ENCODE measurements around the gene DSCAM. TPM values are rescaled to one million over a fixed set of nuclear protein-coding genes. Genes with fewer than 3 reads are reported as not detected.

DSCAM gene
- total and polyA plus RNA-seq, 10 of the 15 experiments (the other 5 are each of a cell fraction or from before 2014, with no cell fraction given): not detected

DNA sequence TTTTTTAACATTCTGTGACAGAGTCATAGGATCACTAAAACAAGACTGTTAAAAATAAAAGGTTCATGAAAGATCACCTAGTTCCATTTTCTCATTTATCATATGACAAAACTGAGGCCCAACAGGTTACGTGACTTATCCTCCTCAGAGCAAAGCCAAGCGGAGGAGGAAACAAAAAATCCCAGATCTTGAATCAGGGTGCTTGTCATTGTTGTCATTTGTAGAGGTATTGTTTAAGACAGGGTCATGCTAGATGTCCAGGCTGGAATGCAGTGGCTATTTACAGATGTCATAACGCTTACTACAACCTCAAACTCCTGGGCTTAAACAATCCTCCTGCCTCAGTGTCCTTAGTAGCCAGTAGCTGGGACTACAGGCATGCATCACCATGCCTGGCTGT is 293.2 kb downstream of the DSCAM start:
- Histone ChIP-seq H4K20me1 (ENCODE audit: control insufficient read depth, insufficient read depth) (no peaks in the 10 kb centered on the region), H3K9ac (ENCODE audit: control insufficient read depth, insufficient read depth, low read length) (no peak overlapping the region), H3K4me2 (ENCODE audit: control insufficient read depth, insufficient read depth) (no peak overlapping the region), H3K9me3 (replicated peaks; ENCODE audit: control insufficient read depth, insufficient read depth, low read length) (no peaks in the 10 kb centered on the region), H3K27me3 (replicated peaks in 1 of 2; ENCODE audit: control insufficient read depth in 2 of 2, insufficient read depth in 2 of 2, low read length in 1 of 2) (no peaks in the 10 kb centered on the region), H3K4me3 (no peak overlapping the region), H2AFZ (ENCODE audit: control insufficient read depth, low read depth, low read length) (no peak overlapping the region), H3K79me2 (ENCODE audit: control insufficient read depth, insufficient read depth, low read length) (no peaks in the 10 kb centered on the region), H3K4me1 (ENCODE audit: control insufficient read depth, insufficient read depth, low read length) (no peaks in the 10 kb centered on the region), H3K27ac (ENCODE audit: control insufficient read depth, insufficient read depth) (no peak overlapping the region), H3K36me3 (ENCODE audit: control insufficient read depth in 2 of 2, insufficient read depth in 2 of 2, low read length in 1 of 2) (no peaks in the 10 kb centered on the region)
- ChIA-PET CTCF (no interaction called here), SMC1A (ENCODE audit: uncharacterized antibody, unreplicated experiment) (no interaction called here), POLR2A (no interaction called here), RAD21 (ENCODE audit: unreplicated experiment) (no interaction called here)
- ATAC-seq (no peak), FAIRE-seq (no peak), DNase-seq (ENCODE audit: low read depth, low spot score) (no peak)
- in situ Hi-C loops (cut with MboI): no loop called here
- intact Hi-C loops (cut with micrococcal nuclease; ENCODE audit: unreplicated experiment): no loop called here
- BruUV-seq (replicated peaks): no TSS peak
- no peak for TF ChIP-seq NFYA (IDR thresholded peaks at IDR 0.05; ENCODE audit: borderline replicate concordance, low read depth, low read length)
- 15% methylated on average over 3 of the region's 3 CpGs for WGBS (ENCODE audit: insufficient coverage, insufficient replicate concordance, low lambda C conversion rate, missing lambda C conversion rate)

- Histone ChIP-seq H3K9ac (ENCODE audit: control insufficient read depth, insufficient read depth, low read length) (no peak overlapping the region), H3K9me3 (replicated peaks; ENCODE audit: control insufficient read depth, insufficient read depth, low read length) (no peaks in the 10 kb centered on the region; the same call in 2 of the 3 replicates), H3K79me2 (ENCODE audit: control insufficient read depth, insufficient read depth, low read length) (no peaks in the 10 kb centered on the region), H3K4me2 (ENCODE audit: control insufficient read depth, insufficient read depth) (no peak overlapping the region), H3K4me3 (no peak overlapping the region), H3K4me1 (ENCODE audit: control insufficient read depth, insufficient read depth, low read length) (no peaks in the 10 kb centered on the region), H2AFZ (ENCODE audit: control insufficient read depth, low read depth, low read length) (no peak overlapping the region), H4K20me1 (ENCODE audit: control insufficient read depth, insufficient read depth) (no peaks in the 10 kb centered on the region), H3K27ac (ENCODE audit: control insufficient read depth, insufficient read depth) (no peak overlapping the region), H3K36me3 (ENCODE audit: control insufficient read depth in 2 of 2, insufficient read depth in 2 of 2, low read length in 1 of 2) (no peaks in the 10 kb centered on the region), H3K27me3 (replicated peaks in 1 of 2; ENCODE audit: control insufficient read depth in 2 of 2, insufficient read depth in 2 of 2, low read length in 1 of 2) (no peaks in the 10 kb centered on the region)
- in situ Hi-C loops (cut with MboI) (no loop called here), intact Hi-C loops (cut with micrococcal nuclease; ENCODE audit: unreplicated experiment) (no loop called here)
- BruUV-seq (replicated peaks): no TSS peak
- no peak for ATAC-seq
- no peak for FAIRE-seq
- ChIA-PET CTCF (no interaction called here), RAD21 (ENCODE audit: unreplicated experiment) (no interaction called here), POLR2A (no interaction called here), SMC1A (ENCODE audit: uncharacterized antibody, unreplicated experiment) (no interaction called here)
- WGBS (ENCODE audit: insufficient coverage, insufficient replicate concordance, low lambda C conversion rate, missing lambda C conversion rate): 41% methylated on average over 18 of the region's 18 CpGs
- TF ChIP-seq, protein P1, sequence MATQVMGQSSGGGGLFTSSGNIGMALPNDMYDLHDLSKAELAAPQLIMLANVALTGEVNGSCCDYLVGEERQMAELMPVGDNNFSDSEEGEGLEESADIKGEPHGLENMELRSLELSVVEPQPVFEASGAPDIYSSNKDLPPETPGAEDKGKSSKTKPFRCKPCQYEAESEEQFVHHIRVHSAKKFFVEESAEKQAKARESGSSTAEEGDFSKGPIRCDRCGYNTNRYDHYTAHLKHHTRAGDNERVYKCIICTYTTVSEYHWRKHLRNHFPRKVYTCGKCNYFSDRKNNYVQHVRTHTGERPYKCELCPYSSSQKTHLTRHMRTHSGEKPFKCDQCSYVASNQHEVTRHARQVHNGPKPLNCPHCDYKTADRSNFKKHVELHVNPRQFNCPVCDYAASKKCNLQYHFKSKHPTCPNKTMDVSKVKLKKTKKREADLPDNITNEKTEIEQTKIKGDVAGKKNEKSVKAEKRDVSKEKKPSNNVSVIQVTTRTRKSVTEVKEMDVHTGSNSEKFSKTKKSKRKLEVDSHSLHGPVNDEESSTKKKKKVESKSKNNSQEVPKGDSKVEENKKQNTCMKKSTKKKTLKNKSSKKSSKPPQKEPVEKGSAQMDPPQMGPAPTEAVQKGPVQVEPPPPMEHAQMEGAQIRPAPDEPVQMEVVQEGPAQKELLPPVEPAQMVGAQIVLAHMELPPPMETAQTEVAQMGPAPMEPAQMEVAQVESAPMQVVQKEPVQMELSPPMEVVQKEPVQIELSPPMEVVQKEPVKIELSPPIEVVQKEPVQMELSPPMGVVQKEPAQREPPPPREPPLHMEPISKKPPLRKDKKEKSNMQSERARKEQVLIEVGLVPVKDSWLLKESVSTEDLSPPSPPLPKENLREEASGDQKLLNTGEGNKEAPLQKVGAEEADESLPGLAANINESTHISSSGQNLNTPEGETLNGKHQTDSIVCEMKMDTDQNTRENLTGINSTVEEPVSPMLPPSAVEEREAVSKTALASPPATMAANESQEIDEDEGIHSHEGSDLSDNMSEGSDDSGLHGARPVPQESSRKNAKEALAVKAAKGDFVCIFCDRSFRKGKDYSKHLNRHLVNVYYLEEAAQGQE (IDR thresholded peaks at IDR 0.05; ENCODE audit: low read depth, low read length): no peak
- TF ChIP-seq NR2C2 (IDR thresholded peaks at IDR 0.05; ENCODE audit: borderline replicate concordance, control insufficient read depth, insufficient read length, low read depth): no peak
- no peak for TF ChIP-seq HDGF (IDR thresholded peaks at IDR 0.05)
- no peak for TF ChIP-seq GATAD2B (conservative IDR thresholded peaks at IDR 0.05; ENCODE audit: low read depth)
- TF ChIP-seq NFYB (IDR thresholded peaks at IDR 0.05; ENCODE audit: insufficient read depth, low read depth, low read length): no peak
- no peak for TF ChIP-seq HCFC1 (IDR thresholded peaks at IDR 0.05; ENCODE audit: low read length)
- TF ChIP-seq MEF2B (IDR thresholded peaks at IDR 0.05; ENCODE audit: partially characterized antibody, poor library complexity, severe bottlenecking): no peak
- no peak for TF ChIP-seq USF1 (IDR thresholded peaks at IDR 0.05; ENCODE audit: borderline replicate concordance, extremely low read length, insufficient read depth, low read depth, low read length)
- DNase-seq (ENCODE audit: low read depth, low spot score): no peak
Measured at GRCh38 chr21:40547906-40548513, 298.9 kb downstream of the DSCAM start.

Measured in GM12878 (cell line).